PC-9 (cell line): ENCODE measurements around the gene TTC28.

Experiments used
- CTCF ChIP-seq: fragments of 200-600 bp; sonication (generic); conservative IDR thresholded peaks from 2 replicates; pipeline ENCODE4 v1.6.1; 2017; ENCODE audit warnings: mixed run types, antibody characterized with exemption, mild to moderate bottlenecking, moderate library complexity
- EZH2 ChIP-seq: fragments of 200-600 bp; sonication (generic); IDR thresholded peaks from 2 replicates; pipeline ENCODE4 v1.8.0; 2017; ENCODE audit warnings: antibody characterized with exemption, low read depth

GRCh38 chr22:28208036-28208435 lies 471.6 kb downstream of the TTC28 start:
- no peak for TF ChIP-seq EZH2
- no peak for TF ChIP-seq CTCF
